HG03457 (cell line): ENCODE measurements around the gene DENND1A.

Experiments used
- ATAC-seq: cut with Tn5 transposase; IDR thresholded peaks from one replicate; pipeline ENCODE4 v1.9.1; 2021; ENCODE audit warnings: moderate number of reproducible peaks; ENCODE audit not compliant: unreplicated experiment

Gene DENND1A

DNA sequence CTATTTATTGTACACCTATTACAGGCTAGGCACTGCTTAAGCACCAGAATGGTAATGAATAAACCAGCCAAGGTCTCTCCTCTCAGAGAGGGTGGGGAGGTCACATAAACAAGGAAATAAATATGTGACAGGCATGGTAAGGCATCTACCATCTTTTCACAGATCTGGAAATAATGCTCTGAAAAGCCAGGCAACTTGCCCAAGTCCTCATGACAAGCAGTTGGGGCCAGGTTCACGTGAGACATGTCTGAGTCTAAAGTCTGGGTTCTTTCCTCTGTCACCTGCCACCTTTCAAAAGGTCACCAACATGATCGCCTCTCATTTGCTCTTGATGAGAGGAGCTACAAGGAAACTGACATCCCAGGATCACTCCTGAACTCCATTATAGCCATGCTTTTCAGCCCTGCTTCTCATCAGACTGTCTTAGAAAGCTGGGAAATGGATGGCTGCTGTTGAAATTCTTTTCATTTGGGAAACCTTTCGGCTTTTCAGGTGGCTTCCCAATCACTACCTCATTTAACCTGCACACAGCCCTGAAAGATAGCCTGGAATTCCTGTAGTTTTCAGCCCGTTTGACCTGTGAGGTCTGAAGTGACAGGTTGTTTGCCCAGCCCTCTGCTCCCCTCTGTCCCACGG lies 450.8 kb downstream of the DENND1A start:
- no peak for ATAC-seq

DNA sequence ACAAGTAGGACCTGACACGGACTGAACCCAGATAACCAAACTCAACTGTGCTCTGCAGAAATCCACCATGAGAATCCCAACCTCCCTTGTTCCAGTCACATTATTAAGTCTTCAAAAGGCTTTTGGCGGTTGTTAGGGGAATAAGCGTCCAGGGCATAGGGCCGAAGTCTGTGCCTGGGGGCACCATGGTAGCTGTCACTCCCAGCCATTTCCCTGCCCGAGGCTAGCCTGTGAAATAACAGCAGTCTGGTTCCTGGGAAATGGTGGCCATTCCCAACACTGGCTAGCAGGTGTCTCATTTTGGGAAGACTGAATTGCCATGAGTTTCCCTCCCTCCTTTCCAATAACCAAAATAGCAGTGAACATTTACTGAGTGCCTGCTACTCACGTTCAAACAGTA lies 451.8 kb downstream of the DENND1A start:
- ATAC-seq: no peak

DNA sequence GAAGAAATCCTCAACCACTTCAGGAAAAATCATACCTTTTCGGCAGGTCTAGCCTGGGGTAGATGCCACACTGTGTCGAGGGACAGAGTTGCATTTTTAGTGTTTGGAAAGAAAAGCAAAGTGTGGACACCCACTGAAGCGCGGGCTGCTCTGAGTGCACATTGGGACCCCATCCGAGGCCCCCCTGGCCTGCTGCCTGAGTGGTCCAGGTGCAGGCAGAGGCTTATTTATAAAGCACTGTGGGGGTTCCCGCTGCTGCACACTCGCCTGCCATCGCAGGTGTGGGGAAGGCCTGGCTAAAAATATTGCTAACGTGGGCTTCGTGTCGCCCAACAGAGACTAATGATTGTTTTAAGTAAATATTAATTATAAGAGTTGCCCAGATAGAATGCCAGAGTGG lies 454.5 kb downstream of the DENND1A start:
- no peak for ATAC-seq

- no peak for ATAC-seq
Measured at GRCh38 chr9:123472862-123473614, 456.9 kb downstream of the DENND1A start.

GRCh38 chr9:123471843-123472570 lies 457.9 kb downstream of the DENND1A start:
- no peak for ATAC-seq

DNA sequence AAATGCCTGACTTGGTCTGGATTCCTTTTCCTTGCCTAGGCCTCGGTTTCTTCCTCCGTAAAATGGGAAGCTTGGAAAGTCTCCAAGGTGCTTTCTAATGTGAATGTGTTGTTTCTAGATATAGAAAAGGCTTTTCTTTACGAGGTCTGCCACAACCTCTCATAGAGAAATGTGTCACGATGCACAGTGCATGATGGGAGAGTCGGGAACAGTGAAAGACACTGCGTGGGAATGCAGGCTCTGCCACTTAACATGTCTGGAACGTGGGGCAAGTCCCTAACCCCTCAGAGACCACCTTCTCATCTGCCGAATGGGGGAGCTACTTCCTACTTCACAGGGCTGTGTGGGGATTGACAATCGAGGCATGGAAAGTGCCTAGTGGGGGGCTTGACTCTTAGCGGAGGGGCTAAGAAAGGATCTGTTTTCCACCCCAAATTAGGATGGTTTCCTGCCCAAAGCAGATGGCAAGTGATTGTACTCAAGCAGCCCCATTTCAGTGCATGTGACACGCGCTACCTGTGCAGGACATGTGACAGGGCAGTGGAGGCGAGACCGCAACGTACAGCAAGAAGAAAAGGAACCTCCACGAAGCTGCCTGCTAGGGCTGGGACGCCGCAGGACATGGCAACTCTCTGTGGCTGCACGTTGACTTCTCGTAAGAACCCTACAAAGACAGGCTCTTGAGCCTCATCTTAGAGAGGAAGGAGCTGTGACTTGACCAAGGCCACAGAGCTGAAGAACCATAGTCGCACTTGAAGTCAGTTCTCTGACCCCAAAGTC lies 458.7 kb downstream of the DENND1A start:
- no peak for ATAC-seq

GRCh38 chr9:123470121-123470782 lies 459.7 kb downstream of the DENND1A start:
- ATAC-seq: no peak

GRCh38 chr9:123469282-123469681 lies 460.6 kb downstream of the DENND1A start:
- ATAC-seq: no peak

DNA sequence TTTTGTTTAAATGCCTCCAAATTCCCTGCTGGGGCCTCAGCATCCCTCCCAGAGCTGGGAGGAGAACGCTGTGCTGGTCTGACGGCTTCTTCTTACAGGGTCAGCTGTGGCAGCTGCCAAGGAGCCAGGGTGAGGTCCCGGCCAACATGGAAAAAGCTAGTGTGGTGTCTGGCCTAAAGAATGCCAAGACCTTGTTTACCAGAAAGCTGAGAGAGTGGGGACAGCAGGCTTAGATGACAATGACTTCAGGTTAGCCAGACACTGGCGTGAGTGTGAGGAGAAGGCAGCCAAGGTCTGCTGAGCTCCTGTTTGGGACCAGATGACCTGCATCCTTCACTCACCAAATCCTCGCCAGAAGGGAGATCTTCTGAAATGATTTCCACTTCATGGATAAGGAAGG lies 461.4 kb downstream of the DENND1A start:
- no peak for ATAC-seq

DNA sequence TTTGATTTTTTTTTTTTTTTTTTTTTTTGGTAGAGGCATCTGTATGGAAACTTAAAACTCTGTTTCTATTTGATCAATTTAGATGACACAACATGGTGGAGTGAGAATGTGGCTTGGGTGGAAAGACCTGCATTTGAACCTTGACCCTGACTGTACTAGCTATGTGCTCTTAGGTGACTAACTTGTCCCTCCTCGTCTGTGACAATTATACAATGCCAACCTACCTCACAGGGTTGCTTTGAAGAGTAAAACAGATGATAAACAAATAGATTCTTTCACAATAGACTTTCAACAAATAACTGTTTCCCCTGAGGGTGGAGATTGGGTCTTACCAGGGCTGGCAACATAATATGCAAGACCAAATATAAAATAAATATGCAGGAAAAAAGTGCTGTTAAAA lies 464.6 kb downstream of the DENND1A start:
- no peak for ATAC-seq

GRCh38 chr9:123460091-123460490 lies 469.8 kb downstream of the DENND1A start:
- ATAC-seq: no peak

DNA sequence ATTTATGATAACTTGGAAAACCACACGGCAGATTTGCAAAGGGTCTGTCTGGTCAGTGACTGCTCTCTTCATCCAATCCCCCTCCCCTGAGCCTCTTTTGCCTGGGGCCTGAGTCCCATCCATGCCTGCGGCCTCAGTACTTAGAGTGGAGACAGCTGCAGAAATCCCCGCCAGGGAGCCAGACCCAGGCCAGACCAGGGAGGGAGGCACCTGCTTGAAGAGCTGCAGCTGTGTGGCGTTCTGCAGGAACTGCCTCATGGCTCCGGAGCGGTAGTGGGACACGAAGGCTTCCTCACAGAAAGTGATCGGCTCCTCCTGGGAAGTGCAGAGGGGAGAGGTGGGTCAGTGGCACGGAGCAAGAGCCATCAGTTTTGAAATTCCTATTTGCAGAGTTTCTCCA lies 472.3 kb downstream of the DENND1A start:
- ATAC-seq: no peak

DNA sequence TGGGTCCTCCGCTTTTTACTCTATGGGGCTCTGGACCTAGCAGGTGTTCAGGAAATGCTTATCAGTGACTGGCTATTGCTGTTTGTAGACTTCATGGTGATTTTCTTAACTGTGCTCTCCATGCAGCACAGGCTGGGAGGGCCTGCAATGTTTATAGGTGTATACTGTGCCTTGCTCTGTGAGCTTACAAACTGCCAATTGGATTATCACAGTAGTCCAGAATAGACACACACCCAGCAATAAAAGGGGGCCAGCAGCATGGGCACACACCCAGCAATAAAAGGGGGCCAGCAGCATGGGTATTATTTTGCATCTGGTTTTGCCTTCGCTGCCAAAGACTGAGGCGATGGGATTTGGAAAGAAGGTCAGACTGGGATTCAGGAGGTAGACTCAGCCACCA lies 473.9 kb downstream of the DENND1A start:
- ATAC-seq: no peak

- ATAC-seq: no peak
Measured at GRCh38 chr9:123455187-123455586, 474.7 kb downstream of the DENND1A start.

GRCh38 chr9:123454361-123454760 lies 475.6 kb downstream of the DENND1A start:
- ATAC-seq: no peak

GRCh38 chr9:123453831-123454321 lies 476.1 kb downstream of the DENND1A start:
- ATAC-seq: no peak

DNA sequence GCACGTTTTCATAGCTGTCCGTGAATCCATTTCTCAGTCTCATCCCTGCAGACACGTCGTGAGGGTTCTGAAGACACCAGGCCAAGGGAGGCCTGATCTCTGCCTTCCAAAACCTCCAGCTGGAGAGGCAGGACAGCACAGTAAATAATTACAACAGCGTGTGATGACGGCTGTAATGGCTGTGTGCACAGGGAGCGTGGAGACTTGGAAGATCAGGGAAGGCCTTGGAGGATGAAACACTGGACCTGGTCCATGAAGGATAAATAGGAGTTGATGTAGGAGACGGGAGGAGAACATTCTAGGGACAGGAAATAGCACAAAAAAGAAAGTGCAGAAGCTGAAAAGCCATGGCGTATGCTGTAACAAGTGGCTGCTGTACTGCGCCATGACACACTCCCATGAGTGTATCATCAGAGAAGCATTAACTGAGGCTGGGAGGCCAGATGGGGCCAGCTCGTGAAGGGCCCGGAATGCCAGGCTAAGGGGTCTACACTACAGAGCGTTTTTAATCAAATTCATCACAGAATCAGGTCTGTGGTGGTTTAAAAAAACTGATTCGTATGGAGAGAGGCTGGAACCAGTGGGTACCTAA lies 476.8 kb downstream of the DENND1A start:
- ATAC-seq: no peak

DNA sequence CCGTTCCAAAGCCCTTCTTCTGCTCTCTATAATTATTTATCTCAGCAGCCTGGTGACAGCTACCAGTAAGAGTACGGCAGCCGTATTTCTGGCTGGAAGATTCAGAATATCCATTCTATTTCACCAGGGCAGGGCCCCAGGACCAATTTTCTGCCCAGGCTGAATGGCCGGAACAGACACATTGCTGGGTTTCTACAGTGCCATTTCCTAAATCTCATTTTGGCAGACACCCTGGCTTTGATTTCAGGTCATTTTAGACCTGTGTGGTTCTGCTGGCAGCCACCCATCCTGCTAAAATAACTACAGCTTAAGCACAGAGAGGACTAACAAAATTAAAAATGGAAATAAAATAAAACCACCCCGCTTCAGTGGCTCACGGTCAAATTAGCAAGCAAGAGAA lies 478.9 kb downstream of the DENND1A start:
- ATAC-seq: no peak

DNA sequence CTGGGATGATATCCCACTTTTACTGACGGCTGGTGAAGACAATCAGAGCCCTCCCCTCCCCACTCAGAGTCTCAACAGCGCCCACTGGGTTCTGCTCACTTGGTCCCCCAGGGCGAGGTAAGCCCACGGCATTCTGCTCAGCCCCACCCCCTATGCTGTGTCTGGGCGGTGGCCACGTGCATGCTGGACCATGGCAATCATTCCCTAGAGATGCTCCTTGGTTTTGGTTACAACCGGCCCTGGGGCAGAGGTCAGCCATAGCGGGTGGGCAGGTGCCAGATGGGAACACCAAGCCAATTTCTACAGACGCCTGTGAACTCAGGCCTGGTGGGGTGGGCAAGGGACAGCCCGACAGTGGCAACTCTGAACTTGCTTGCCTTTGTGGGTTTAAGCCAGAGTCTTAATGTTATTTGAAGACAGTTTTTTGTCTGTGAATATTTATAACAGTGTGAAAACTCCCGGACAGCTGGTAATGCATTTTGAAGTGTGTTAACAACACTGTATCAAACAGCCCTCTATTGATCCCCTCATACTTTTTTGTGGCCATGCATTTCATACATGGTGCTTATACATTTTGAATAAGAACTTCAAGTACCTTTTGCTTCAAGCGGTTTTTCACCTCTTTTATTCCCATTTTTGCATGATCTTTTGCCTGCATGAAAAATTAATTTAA lies 479.7 kb downstream of the DENND1A start:
- ATAC-seq: no peak
